HepG2 (cell line): ENCODE results near the gene AGPAT2. TPM values are rescaled to one million over a fixed set of nuclear protein-coding genes. Genes with fewer than 3 reads are reported as not detected.

Experiments
- E2F5 ChIP-seq: sonication (generic); formaldehyde crosslinking; conservative IDR thresholded peaks from 2 replicates; pipeline ENCODE4 v1.4.0; 2020; ENCODE audit warnings: missing genetic modification reagents
- ELF3 ChIP-seq: IDR thresholded peaks from 2 replicates; pipeline ENCODE4 v1.6.1; 2016; ENCODE audit warnings: missing genetic modification reagents, missing compliant biosample characterization
- FOSL2 ChIP-seq: sonication (generic); formaldehyde crosslinking; IDR thresholded peaks from 2 replicates; pipeline ENCODE4 v1.4.0; 2020; ENCODE audit warnings: missing genetic modification reagents
- GTF2F1 ChIP-seq: fragments of 150-350 bp; IDR thresholded peaks from 2 replicates; pipeline ENCODE4 v1.6.1; 2014; ENCODE audit warnings: low read length
- MEF2D ChIP-seq: sonication (generic); formaldehyde crosslinking; IDR thresholded peaks from 2 replicates; pipeline ENCODE4 v1.5.1; 2020; ENCODE audit warnings: mild to moderate bottlenecking, missing genetic modification reagents
- MNT ChIP-seq: fragments of 450-650 bp; IDR thresholded peaks from 2 replicates; pipeline ENCODE4 v1.6.1; 2016
- PBX3 ChIP-seq: sonication (generic); formaldehyde crosslinking; IDR thresholded peaks from 2 replicates; pipeline ENCODE4 v1.8.1; 2023; ENCODE audit warnings: missing genetic modification reagents, inconsistent platforms, borderline replicate concordance
- PHF8 ChIP-seq: sonication (generic); formaldehyde crosslinking; IDR thresholded peaks from 2 replicates; pipeline ENCODE4 v1.5.0; 2020; ENCODE audit warnings: missing genetic modification reagents
- RAD21 ChIP-seq: fragments of 450-650 bp; formaldehyde crosslinking; IDR thresholded peaks from 2 replicates; pipeline ENCODE4 v1.5.0; 2020; ENCODE audit warnings: mild to moderate bottlenecking
- RXRA ChIP-seq: sonication (generic); formaldehyde crosslinking; IDR thresholded peaks from 2 replicates; pipeline ENCODE4 v1.5.1; 2020; ENCODE audit warnings: missing genetic modification reagents
- SMAD3 ChIP-seq: sonication (generic); formaldehyde crosslinking; IDR thresholded peaks from 2 replicates; pipeline ENCODE4 v1.4.0; 2020; ENCODE audit warnings: missing genetic modification reagents
- SOX5 ChIP-seq: IDR thresholded peaks from 2 replicates; pipeline ENCODE4 v1.6.1; 2016; ENCODE audit warnings: borderline replicate concordance
- THAP8 ChIP-seq: sonication (generic); formaldehyde crosslinking; IDR thresholded peaks from 2 replicates; pipeline ENCODE4 v1.5.1; 2020; ENCODE audit warnings: missing genetic modification reagents, mild to moderate bottlenecking, borderline replicate concordance
- TSC22D2 ChIP-seq: sonication (generic); formaldehyde crosslinking; IDR thresholded peaks from 2 replicates; pipeline ENCODE4 v1.5.1; 2020; ENCODE audit warnings: missing genetic modification reagents, mild to moderate bottlenecking, borderline replicate concordance
- ZBTB7B ChIP-seq: sonication (generic); formaldehyde crosslinking; IDR thresholded peaks from 2 replicates; pipeline ENCODE4 v1.4.0; 2020; ENCODE audit warnings: missing genetic modification reagents
- ZNF343 ChIP-seq: sonication (generic); formaldehyde crosslinking; IDR thresholded peaks from 2 replicates; pipeline ENCODE4 v1.4.0; 2020; ENCODE audit warnings: mild to moderate bottlenecking, missing genetic modification reagents
- ZNF615 ChIP-seq: sonication (generic); formaldehyde crosslinking; IDR thresholded peaks from 2 replicates; pipeline ENCODE4 v1.5.0; 2020; ENCODE audit warnings: mild to moderate bottlenecking, missing genetic modification reagents, borderline replicate concordance
- ZNF720 ChIP-seq: sonication (generic); formaldehyde crosslinking; IDR thresholded peaks from 2 replicates; pipeline ENCODE4 v1.4.0; 2020; ENCODE audit warnings: missing genetic modification reagents
- polyA plus RNA-seq, 8 experiments: library from polyadenylated mRNA; depleted of rRNA in 3 of 8; stranded (reverse) in 7 of 8; unstranded in 1 of 8; fragments of >200 nt; fragmentation: Illumina TruSeq in 4 of 8; extraction: Trizol in 4 of 8; gene quantifications; 2 replicates each; pipeline versions ENCODE4 v1.2.1 to v1.2.3, GENCODE V29; 2011 to 2016; ENCODE audit warnings: low read depth in 4 of 8, missing spikeins in 1 of 8, mixed read lengths in 1 of 8; ENCODE audit not compliant: insufficient read depth in 1 of 8
- total RNA-seq, 5 experiments: library from RNA; depleted of rRNA; stranded (reverse); fragments of >200 nt; fragmentation: Illumina TruSeq; extraction: Trizol; gene quantifications; 2 replicates each; pipeline ENCODE4 v1.2.3, GENCODE V29; 2016; ENCODE audit warnings: low read depth in 1 of 5

The AGPAT2 gene
- total and polyA plus RNA-seq, 2 of the 13 experiments (the other 11 are each of a cell fraction or from before 2014, with no cell fraction given): 3.9 to 25.8 TPM

- TF ChIP-seq THAP8 (CRISPR knock-in tag) (0 out of 2 replicates have a peak, but pooled peaks have one; percentile 40), E2F5 (peak; percentile 67; the same call in 1 of the 2 replicates), SMAD3 (CRISPR knock-in tag) (peak; percentile 82; the same call in 1 of the 2 replicates), RAD21 (CRISPR knock-in tag) (peak; percentile 39; the same call in 1 of the 2 replicates), SOX5 (CRISPR knock-in tag) (peak; percentile 50; the same call in 1 of the 2 replicates), MEF2D (peak; percentile 96), ZBTB7B (CRISPR knock-in tag) (peak; percentile 76), PBX3 (no peak), RXRA (peak; percentile 75), TSC22D2 (peak; percentile 28; the same call in 1 of the 2 replicates), PHF8 (CRISPR knock-in tag) (no peak), MNT (no peak), GTF2F1 (no peak), FOSL2 (CRISPR knock-in tag) (peak; percentile 49; the same call in 1 of the 2 replicates), ZNF615 (CRISPR knock-in tag) (peak; percentile 47; the same call in 1 of the 2 replicates), ZNF343 (CRISPR knock-in tag) (no peak), ZNF720 (CRISPR knock-in tag) (no peak), ELF3 (peak; percentile 62; the same call in 1 of the 2 replicates)
- TF ChIP-seq, all 625 proteins: peak for 124
Observed at GRCh38 chr9:136625101-136626065, 61.9 kb downstream of the AGPAT2 start (continued).
